SK-MEL-5 (cell line): Measurements from ENCODE around the gene IER2. TPM values are rescaled to one million over a fixed set of nuclear protein-coding genes. Genes with fewer than 3 reads are reported as not detected.
"Not testable (repeated sequence)": the region's sequence is repeated elsewhere in the genome, so short reads cannot be mapped to it uniquely, and the experiment has no call there.

ENCODE experiments used
- DNase-seq: peaks from one replicate; pipeline ENCODE4 v3.0.0-alpha.2; 2016; ENCODE audit warnings: low read depth, low spot score
- in situ Hi-C: cut with HindIII; loops from 2 replicates; pipeline ENCODE4 v1.10.0; 2016; ENCODE audit warnings: low sequenced_read_pairs, high pct_unique_total_duplicates, low pct_unique_long_range_greater_than_20kb
- total RNA-seq: library from RNA; depleted of rRNA; stranded (reverse); fragments of >200 nt; shearing (Covaris generic); gene quantifications from 2 replicates; pipeline ENCODE4 v1.2.3, GENCODE V29; 2014

Gene IER2
- total RNA-seq, 1 experiment from 2014 or later = 7.8 TPM

DNA sequence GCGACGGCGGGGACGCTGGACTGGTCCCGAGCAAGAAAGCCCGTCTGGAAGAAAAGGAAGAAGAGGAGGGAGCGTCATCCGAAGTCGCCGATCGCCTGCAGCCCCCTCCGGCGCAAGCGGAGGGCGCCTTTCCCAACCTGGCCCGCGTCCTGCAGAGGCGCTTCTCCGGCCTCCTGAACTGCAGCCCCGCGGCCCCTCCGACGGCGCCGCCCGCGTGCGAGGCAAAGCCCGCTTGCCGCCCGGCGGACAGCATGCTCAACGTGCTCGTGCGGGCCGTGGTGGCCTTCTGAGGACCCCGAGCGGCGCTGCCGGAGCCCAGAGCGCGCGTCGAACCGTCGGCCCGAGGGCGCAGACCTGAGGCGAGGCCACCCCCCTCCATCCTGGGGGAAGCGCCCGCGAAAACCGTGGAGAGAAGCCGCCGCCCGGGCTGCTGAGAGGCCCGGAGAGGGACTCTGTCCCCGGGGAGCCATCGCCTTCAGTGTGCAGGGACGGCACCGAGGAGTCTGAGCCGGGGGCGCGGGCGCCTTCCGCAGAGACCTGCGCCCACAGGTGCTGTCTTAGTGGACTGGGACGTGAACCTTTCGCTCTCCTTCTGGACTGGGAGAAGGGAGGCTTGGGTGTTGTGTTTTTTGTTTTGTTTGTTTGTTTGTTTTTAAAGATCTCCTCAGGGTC, 3.5 kb downstream of the IER2 start:
- DNase-seq = no peak
- in situ Hi-C loops = no loop called here

DNA sequence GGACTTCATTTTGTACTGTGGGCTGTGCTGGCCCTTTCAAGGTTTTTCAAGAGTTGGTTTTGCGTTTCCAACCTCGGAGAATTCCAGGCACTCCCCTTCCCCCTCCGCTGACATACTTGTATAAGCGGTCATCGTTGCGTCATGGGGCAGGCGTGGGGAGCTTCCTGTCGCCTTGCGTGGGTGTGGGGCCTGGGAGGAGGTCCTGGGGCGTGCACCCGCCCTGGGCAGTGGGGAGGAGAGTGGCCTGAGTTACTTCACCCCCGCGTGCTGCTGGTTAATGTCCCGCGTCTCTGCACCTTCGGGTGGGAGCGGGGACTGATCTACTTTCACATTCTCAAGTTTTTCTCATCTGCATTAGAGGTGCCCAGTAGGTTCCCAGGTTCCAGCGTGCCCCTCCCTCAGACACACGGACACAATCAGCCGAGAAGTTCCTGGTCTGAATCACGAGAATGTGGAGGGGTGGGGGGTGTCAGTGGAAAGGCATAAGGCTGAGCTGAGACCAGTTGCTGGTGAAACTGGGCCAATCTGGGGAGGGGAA, 4.1 kb downstream of the IER2 start:
- peak; percentile 58 for DNase-seq
- in situ Hi-C loops = no loop called here

DNA sequence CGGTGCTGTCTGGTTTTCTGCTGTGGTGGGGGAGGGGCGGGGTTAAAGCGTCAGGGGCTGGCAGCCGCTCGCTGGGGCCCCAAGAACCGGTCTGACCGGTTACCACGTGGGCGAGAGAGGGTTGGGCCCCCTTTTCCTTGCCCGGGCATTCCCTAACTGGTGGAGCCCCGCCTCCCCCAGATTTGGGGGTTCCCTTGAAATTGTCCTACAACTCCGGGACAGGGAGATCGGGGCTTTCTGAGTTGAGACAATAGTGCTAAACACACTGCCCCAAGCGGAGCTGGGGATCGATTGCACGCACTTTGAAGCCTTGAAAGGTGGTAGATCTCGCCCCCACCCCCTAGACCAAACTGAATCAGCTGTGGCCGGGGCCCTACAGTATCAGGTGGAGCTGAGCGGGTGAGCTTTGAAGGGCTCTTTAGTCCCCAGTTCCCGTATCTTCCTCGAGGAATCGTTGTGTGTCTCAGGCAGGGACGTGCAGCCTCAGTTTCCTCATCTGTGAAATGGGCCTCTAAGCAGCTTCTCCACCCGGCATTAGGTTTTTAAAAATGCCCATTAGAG, 4.8 kb downstream of the IER2 start:
- DNase-seq = no peak
- in situ Hi-C loops = no loop called here

DNA sequence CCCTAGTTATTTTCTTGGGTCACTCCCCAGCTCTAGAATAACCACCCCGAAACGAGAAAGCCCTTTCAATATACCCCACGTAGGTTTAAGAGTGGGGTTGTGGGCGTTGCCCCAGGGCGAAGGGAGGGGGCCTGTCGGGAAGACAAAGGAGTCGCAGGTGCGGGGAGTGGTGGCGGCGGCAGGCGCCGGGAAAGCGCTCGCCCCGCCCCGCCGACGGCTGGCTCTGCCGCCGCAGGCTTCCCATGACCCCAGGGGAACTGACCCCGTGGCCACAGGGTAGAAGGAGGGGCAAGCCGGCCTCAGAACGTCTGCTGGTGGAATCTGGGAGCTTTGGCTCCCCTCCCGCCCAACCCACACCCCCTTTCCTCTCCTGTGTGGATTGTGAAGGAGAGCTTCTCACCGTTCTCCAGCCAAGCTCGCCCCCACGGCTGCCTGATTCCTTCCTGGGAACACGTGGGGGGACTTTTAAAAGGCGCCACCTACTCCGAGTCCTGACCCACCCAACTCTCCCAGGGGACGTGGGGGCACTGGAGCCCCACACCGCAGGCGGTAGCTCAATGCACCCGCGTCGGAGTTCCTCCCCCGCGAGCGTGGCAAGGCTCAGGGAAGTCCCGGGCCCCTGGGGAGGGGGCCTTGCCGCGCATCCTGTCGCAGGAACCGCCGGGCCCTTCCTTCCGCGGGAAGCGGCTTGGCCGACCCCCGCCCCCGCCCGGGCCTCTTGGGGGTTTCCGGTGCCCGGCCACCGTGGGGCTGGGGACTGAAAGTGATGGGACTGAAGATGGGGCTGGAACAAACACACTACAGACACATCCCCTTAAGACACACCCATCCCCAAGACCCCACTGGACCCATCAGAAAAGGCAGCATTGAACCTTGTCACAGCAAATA, 5.5 kb downstream of the IER2 start:
- peak; percentile 43 for DNase-seq
- in situ Hi-C loops = no loop called here

DNA sequence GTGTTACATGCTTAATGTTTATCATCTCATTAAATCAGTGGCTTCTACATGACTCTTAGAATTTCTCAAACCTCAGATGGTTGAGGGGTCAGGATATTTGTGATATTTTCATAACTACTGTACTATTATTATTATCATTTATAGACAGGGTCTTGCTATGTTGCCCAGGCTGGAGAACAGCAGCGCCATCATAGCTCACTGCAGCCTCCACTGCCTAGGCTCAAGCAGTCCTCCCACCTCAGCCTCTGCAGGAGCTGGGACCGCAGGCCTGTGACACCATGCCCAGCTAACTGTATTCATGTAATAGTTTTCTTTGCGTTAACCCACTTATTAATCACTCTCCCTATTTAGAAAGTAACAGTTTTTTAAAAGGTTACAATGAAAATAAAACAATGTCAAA, 9.5 kb downstream of the IER2 start:
- in situ Hi-C loops = no loop called here
- no peak for DNase-seq

DNA sequence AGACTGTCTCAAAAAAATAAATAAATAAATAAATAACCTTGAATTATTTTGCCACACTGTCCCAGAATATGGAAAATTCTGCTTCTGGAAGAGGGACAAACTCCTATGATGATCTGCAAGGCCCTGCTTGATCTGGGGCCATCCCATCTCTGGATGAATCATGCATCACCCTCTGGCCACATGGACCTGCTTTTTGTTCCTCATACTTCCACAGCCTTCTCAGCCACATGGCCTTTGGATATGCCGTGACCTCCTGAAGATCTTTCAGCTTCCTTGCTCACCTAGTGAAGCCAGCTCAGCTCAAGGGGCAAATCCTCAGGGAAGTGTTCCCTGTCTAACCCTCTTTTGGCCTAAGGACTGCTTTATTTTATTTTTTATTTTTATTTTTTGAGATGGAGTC, 10.3 kb downstream of the IER2 start:
- no peak for DNase-seq
- in situ Hi-C loops = no loop called here

DNA sequence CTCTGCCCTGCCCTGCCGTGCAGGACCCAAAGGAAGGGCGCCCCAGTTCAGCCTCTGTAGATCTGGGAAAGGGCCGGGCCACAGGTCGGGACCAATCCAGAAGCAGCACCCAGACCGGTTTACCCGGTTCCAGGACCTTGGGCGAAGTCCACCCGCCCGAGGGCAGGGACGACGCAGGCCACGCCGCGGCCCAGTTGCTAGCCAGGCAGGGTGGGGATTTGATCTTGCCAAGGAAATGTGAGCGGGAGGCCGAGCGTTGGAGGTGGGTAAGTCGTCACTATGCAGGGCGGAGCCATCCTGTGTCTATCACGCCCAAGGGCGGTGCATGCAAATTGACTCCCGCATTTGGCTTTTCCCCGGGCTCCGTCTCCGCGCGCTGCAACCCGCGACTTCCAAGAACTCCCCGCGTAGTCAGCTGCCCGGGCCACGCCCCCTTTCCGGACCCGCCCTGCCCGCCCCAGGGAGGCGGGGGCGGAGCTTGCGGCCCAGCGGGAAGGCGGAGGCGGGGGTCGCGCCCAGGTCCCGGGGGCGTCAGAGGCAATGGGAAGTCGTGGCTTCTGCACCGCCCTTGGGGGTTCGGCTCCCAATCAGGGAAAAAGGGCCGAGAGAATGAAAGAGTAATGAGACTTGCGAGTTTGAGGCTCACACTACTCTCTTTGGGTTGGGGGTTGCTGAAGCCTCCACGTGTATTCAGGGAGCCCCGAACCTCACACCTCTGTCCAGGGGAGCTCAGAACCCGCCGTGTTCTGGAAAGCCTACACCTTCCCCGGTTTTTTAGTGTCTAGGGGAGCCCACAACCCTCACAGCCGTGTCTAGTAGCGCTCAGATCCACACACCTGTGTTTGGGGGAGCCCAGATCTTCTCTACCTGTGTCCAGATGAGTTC, 12.8 kb downstream of the IER2 start:
- DNase-seq = peak; percentile 95
- in situ Hi-C loops = no loop called here

DNA sequence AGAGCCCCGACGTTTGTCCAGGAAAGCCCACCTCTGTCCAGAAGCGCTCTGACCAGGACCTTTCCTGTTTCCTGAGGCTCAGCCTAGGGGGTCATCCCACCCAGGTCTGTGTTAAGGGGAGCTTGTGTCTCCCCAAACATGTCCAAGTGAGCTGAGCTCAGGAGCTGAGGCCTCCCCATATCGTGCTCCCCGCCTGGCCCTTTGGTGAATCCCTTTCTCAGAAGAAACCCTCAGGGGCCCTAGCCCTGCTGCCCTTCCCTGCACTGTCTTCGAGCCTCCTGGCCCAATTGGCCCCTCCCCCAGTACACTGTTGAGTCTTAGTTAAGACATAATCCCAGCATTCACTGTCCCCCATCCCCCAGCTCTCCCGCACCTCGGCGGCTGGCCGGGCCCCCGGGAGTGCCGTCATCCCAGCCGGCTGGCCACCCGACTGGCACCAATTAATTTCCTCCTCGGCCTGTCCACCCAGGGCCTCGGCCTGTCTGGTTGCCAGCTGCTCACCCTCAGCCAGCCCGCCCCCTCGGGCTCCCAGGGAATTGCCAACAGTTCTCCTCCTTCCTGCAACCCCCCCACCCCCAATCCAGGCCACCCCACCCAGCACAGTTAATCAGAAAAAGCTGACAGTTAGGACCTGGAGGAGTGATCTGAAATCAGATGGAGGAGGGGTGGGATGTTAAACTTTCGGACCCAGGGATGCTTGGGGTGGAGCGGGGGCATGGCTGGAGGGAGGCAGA, 13.6 kb downstream of the IER2 start:
- in situ Hi-C loops = no loop called here
- peak; percentile 83 for DNase-seq

DNA sequence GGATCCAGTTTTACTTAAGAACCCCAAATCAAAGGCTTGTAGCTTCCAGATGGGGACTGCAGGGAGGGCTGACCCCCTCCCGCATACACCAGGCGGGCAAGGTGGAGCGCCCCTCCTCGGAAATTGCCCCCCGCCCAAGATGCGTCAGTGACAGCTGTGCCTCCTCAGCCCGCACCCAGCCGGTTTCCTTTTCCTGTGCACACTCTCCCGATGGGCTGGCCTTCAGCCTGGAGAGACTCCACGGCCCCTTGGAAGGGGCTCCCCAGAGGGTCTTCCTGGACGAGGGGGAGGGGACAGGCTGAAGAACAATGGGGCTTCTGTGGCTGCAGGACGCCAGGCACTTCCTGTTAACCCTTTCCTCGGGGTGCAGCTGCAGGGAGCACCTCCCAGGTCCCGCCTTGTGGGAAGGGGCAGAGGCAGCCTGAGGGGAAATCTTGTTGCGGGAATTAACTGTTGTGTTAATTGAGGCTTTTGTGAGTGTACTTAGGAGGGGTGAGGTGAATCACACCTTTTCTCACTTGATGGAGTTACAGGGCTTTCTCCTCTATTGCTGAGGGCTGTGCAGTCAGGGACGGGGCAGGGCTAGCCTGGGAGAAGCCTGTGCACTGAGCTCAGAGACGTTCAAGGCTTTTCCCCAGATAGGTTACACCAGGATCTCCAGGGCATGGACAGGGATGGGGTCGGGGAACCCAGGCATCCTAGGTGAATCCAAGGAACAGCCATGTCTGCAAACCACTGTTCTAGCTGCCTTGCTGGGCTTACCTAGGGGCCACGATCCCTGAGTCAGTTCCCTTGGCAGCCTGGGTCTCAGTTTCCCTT, 14.3 kb downstream of the IER2 start:
- peak; percentile 86 for DNase-seq
- in situ Hi-C loops = no loop called here

DNA sequence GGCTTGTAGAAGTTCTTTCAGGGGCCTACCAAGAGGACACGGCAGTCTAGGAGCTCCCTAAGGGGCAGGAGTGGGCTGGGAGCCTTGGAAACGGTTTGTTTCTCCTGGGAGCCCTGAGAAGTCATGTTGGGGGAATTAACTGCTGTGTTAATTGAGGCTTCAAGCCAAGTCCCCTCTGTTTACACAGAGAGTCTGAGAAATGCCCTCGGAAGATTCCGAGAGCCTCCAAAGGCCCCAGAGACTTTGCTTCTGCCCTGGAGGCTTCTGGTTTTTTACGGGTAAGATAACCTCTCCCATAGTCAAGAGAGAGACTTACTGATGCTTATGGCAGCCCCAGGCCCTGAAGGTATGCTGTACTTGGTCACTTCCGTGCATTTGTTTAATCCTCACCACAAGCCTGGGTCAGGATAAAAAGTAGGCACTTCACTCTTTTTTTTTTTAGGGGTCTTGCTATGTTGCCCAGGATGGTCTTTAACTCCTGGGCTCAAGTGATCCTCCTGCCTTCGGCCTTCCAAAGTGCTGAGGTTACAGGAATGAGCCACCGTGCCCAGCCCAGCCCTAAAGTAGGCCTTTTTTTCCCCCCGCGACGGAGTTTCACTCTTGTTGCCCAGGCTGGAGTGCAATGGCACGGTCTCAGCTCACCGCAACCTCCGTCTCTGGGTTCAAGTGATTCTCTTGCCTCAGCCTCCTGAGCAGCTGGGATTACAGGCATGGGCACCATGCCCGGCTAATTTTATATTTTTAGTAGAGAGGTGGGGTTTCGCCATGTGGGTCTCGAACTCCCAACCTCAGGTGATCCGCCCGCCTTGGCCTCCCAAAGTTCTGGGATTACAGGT, 15.2 kb downstream of the IER2 start:
- no peak for DNase-seq
- in situ Hi-C loops = no loop called here

DNA sequence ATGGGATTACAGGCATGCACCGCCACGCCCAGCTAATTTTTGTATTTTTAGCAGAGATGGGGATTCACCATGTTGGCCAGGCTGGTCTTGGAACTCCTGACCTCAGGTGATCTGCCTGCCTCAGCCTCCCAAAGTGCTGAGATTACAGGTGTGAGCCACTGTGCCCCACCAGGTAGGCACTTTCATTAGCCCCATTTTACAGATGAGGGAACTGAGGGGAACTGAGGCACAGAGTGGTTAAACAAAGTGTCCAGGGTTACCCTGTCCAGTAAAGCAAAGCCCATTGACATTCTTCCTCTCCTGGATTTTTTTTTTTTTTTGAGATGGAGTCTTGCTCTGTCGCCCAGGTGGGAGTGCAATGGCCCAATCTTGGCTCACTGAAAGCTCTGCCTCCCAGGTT, 15.9 kb downstream of the IER2 start:
- DNase-seq, in situ Hi-C loops: not testable (repeated sequence)

DNA sequence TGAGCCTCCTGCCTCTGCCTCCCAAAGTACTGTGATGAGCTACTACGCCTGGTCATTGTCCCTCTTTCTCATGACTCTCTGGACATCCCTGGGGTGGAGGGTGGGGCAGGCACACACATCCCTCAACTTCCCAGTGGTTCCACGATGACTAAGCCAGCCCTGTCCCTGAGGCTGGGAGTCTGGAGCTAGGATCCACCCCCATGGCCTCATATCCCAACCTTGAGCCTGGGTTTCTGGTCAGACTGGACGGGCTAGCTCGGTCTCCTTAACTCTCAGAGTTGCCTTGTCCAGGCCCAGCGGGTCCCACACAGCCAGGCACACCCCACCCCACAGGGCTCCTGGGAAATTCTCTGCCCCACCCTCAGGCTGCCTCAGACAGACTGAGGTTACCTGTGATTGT, 19.6 kb downstream of the IER2 start:
- DNase-seq = no peak
- in situ Hi-C loops = no loop called here

DNA sequence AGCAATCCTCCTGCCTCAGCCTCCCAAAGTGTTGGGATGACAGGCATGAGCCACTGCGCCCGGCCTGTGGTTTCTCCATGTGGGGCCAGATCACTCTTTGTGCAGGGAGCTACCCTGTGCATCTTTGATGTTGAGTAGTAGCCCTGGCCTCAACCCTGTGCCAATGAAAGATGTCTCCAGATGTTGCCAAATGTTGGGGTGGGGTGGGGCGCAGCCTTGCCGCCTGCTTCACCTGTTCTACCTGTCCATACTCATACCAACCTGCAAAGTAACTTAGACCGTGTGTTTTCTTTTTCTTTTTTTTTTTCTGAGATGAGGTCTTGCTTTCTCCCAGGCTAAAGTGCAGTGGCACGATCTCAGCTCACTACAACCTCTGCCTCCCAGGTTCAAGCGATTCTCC, 20.9 kb downstream of the IER2 start:
- in situ Hi-C loops = no loop called here
- no peak for DNase-seq

DNA sequence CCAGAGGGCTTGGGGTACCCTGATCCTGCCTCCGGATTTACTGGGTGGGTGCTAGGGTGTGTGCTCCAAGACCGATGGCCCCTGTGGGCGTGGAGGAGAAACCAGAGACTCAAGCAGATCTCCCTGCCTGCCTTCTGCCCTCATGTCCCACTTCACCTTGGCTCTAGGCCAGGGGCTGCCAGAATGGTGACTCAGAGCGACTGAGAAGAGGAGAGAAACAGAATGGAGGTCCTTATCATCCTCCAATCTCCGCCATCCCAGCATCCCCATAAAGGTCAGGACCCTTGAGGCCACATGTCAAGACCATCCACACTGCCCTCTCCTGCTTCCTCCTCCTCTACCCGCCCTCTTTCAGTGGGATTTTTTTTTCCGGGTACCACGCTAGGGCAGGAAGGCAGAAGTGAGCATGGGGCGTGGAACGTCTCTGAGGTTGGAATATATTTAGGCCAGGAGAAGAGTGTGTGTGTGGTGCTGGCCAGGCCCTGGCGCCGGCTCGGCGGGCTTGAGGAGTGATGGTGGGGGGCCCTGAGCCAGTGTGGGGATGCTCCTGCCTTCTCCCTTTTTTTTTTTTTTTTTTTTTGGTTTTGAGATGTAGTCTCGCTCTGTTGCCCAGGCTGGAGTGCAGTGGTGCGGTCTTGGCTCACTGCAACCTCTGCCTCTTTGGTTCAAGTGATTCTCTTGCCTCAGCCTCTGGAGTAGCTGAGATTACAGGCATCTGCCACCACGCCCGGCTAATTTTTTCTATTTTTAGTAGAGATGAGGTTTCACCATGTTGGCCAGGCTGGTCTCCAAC, 22.3 kb downstream of the IER2 start:
- peak; percentile 49 for DNase-seq
- in situ Hi-C loops = no loop called here
